Vagina (tissue), 2 donors: ENCODE data around the gene TSPAN5. TPM values are rescaled to one million over a fixed set of nuclear protein-coding genes. Genes with fewer than 3 reads are reported as not detected.
A peak's percentile ranks its signal among the peaks of the same experiment; 100 is the strongest.

Experiments used
- DNase-seq, 2 donors: peaks; one replicate each; pipeline ENCODE4 v3.0.0-alpha.2; 2017; ENCODE audit errors: extremely low spot score in 2 of 2
- H3K27ac ChIP-seq: fragments of 200-600 bp; sonication (generic); one replicate; pipeline ENCODE4 v1.5.1; 2019
- H3K27me3 ChIP-seq: fragments of 200-600 bp; sonication (generic); one replicate; pipeline ENCODE4 v1.5.1; 2019
- H3K36me3 ChIP-seq, 2 donors: fragments of 200-600 bp; sonication (generic); one replicate each; pipeline ENCODE4 v1.5.1; 2017 to 2019
- H3K4me1 ChIP-seq: fragments of 200-600 bp; sonication (generic); one replicate; pipeline ENCODE4 v1.5.1; 2019
- H3K4me3 ChIP-seq, 2 donors: fragments of 200-600 bp; sonication (generic); 1 replicate in 1 of 2; 2 replicates in 1 of 2; pipeline ENCODE4 v1.5.1; 2016 to 2019
- H3K9me3 ChIP-seq: fragments of 200-600 bp; sonication (generic); one replicate; pipeline ENCODE4 v1.5.1; 2019
- CTCF ChIP-seq, 3 experiments: fragments of 450-650 bp in 2 of 3; fragments of 200-600 bp in 1 of 3; sonication (generic) in 1 of 3; IDR thresholded peaks; one replicate each; pipeline ENCODE4 v1.5.1; 2017 to 2019; ENCODE audit warnings: antibody characterized with exemption in 3 of 3, mild to moderate bottlenecking in 2 of 3, moderate library complexity in 2 of 3
- POLR2A ChIP-seq, 2 donors: fragments of 450-650 bp; IDR thresholded peaks; one replicate each; pipeline ENCODE4 v1.6.1; 2017; ENCODE audit warnings: antibody characterized with exemption in 2 of 2, mild to moderate bottlenecking in 2 of 2, moderate library complexity in 2 of 2
- POLR2AphosphoS5 ChIP-seq, 2 donors: sonication (generic); formaldehyde crosslinking; IDR thresholded peaks; one replicate each; pipeline ENCODE4 v1.9.0; 2017; ENCODE audit warnings: antibody characterized with exemption in 2 of 2, mild to moderate bottlenecking in 2 of 2, low read depth in 1 of 2; ENCODE audit not compliant: insufficient read depth in 1 of 2
- intact Hi-C: fragments of 100-400 bp; cut with DNase I; formaldehyde crosslinking; loops from one replicate; pipeline ENCODE4 v1.15.1; 2023
- total RNA-seq: library from RNA; depleted of rRNA; stranded (reverse); fragments of >200 nt; gene quantifications from one replicate; pipeline ENCODE4 v1.2.3, GENCODE V29; 2016

The TSPAN5 gene
- total RNA-seq, 1 donor from 2014 or later = 15.5 TPM

DNA sequence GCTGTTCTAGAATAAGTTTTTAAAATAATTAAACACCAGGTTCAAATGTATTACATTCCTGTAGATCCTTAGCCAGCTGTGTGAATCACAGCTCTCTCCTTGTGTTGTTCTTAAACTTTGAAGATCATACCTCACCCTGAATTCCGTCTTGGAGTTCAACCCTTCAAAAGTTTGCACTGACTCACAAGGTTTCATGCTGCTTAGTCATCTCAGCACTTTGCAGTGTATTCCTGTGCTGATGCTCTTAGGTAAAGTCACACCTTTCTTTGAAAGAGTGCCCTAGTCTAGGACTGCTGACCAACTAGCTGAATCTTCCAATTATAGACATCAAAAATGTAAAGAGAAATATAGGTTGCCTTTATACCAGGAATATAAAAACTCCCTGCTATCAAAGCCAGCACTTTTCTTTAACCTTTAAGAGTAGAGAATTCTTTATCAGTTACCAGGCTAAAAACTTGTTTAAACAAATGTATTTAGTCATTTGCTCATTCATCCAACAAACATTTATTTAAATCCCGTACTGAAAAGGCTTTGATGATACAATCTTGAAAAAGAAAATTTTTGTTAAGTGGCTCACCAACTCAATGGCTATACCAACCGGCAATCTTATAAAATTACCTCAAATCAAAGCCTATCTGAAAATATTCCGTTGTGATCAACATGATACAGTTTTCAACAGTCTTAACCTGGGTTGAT is 227.6 kb downstream of the TSPAN5 start:
- Histone ChIP-seq H3K36me3 (no peaks in the 10 kb centered on the region), H3K27me3 (no peaks in the 10 kb centered on the region), H3K27ac (no peak overlapping the region), H3K4me1 (no peaks in the 10 kb centered on the region), H3K4me3 (no peak overlapping the region), H3K9me3 (no peaks in the 10 kb centered on the region)
- intact Hi-C loops = no loop called here
- no peak for TF ChIP-seq POLR2A (IDR thresholded peaks at IDR 0.05)
- TF ChIP-seq CTCF (IDR thresholded peaks at IDR 0.05) = no peak
- TF ChIP-seq POLR2AphosphoS5 (IDR thresholded peaks at IDR 0.05; ENCODE audit: insufficient read depth in 1 of 2, low read depth in 1 of 2) = peak in 1 of 2 donors; percentile 30
- DNase-seq = no peak

- H3K27ac ChIP-seq = no peak overlapping the region
- intact Hi-C loops = no loop called here
- peaks cover 0 to 18% of the 10 kb centered on the region in 2 donors for H3K36me3 ChIP-seq
- H3K4me1 ChIP-seq = no peaks in the 10 kb centered on the region
- no peak for TF ChIP-seq POLR2A (IDR thresholded peaks at IDR 0.05)
- H3K4me3 ChIP-seq = no peak overlapping the region
- H3K27me3 ChIP-seq = no peaks in the 10 kb centered on the region
- no peaks in the 10 kb centered on the region for H3K9me3 ChIP-seq
- no peak for DNase-seq
Observed at GRCh38 chr4:98423009-98423408, 235.4 kb downstream of the TSPAN5 start.

DNA sequence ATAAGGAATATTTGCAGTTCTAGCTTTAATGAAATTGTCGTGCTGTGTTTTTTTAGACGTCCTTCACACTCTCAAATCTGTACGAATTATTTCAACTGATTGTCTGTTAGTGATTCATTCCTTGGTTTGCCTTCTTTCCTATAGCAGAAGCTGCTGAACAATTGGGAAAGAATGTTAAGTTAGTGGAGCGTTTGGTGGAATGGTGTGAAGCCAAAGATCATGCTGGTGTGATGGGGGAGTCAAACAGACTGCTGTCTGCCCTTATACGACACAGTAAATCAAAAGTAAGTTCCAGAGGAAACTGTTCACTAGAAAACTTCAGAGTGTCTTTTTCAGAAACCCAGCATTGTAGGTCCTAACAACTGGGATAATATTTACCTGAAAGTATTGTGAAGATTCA is 237.3 kb downstream of the TSPAN5 start:
- no peaks in the 10 kb centered on the region for H3K4me1 ChIP-seq
- TF ChIP-seq POLR2AphosphoS5 (IDR thresholded peaks at IDR 0.05; ENCODE audit: insufficient read depth in 1 of 2, low read depth in 1 of 2) = no peak
- no peak for TF ChIP-seq POLR2A (IDR thresholded peaks at IDR 0.05)
- no peak for TF ChIP-seq CTCF (IDR thresholded peaks at IDR 0.05)
- H3K27me3 ChIP-seq = no peaks in the 10 kb centered on the region
- no peak overlapping the region for H3K27ac ChIP-seq
- intact Hi-C loops = no loop called here
- H3K36me3 ChIP-seq = peaks cover 0 to 25% of the 10 kb centered on the region in 2 donors
- H3K9me3 ChIP-seq = no peaks in the 10 kb centered on the region
- DNase-seq = no peak
- H3K4me3 ChIP-seq = no peak overlapping the region
